Stimulated activated CD8-positive, alpha-beta memory T cell treated with anti-CD3 and anti-CD28 coated beads, Interleukin-12 subunit alpha, Interleukin-12 subunit beta, amount 100 ng/mL, for 1 hour (primary cell): ENCODE measurements around the gene ARFGAP1.

ENCODE experiments used
- DNase-seq: peaks from one replicate; pipeline ENCODE4 v3.0.0-alpha.2; 2020; ENCODE audit warnings: low read depth

ARFGAP1 gene

DNA sequence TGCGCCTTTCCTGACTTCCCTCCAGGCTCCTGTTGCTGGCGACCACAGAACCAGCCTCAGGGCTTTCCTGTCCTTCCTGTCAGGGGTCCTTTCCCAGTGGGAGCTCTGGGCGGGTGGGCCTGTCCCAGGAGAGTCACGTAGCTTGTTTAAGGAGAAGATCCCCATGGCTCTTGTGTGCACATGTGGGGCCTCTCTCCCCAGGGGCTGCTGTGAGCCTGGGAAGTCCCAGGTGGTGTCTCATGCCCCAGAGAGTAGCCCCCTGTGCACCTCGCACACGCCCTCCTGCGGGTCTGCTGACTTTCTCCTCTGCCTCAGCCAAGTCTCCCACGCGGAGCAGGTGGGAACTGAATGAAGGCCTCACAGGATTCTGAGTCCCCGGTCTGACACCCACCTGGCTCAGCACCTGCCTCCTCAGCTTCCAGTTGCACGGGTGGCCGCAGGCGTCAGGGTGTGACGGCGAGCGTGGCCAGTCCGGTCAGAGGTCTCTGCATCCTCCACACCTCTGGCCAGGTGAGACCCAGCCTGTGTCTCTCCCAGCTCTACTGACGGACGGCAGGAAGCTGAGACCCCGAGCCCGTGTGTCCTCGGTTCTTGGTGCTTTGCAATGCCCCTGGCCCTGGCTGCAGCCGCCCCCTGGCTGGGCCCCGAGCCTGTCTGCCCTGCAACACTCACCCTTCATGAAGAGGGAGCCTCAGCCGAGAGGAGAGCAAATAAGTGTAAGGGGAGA is 12.7 kb upstream of the ARFGAP1 start:
- no peak for DNase-seq

DNA sequence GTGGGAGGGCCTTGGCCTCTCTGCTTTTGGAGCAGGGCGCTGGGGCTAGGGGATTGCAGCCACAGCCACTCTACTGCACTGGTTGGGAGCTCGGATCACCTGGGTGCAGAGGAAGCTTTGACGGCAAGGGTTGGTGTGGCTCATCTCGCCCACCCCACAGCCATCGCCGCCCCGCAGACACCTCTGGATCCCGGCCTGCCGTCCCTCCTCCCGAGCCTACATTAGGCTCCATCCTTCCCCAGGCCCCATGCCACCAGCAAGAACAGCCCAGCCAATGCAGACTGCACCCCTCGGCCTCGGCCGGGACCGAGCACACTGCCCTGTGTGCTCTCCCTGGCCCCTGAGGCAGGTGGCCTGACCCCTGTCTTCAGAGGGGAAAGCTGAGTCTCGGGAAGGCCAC is 12.1 kb upstream of the ARFGAP1 start:
- DNase-seq, result no peak

DNA sequence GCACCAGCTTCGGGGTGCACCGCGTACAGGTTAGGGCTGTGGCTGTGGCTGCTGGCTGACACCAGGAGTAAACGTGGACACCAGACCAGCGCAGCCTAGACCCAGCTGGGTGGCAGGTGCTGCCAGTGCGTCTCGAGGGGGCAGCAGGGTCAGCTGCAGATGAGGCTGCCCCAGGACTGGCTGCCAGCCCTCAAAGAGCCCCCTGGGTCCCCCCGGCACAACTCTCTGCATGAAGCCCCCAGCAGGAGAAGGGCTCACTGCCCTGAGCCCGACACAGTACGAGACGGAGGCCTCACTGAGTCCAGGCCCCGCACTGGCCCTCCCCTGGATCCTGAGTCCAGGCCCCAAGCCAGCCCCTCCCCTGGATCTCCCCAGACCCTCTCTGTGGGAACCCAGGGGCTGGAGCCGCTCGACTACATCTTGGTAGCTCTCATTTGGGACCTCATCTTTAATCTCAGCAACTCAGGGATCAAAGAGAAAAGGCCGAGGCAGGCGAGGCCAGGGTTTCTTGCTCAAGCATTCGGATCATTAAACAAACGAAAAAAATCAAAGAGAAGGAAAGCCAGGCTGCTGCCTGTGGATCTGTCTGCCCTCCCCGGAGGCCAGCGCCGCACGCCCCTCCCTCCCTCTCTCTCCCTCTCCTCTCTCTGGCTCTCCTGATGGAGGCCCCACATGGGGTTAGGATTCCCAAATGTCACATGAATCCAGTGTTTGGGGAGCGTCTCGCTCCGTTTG is 11.4 kb upstream of the ARFGAP1 start:
- DNase-seq, result no peak

DNA sequence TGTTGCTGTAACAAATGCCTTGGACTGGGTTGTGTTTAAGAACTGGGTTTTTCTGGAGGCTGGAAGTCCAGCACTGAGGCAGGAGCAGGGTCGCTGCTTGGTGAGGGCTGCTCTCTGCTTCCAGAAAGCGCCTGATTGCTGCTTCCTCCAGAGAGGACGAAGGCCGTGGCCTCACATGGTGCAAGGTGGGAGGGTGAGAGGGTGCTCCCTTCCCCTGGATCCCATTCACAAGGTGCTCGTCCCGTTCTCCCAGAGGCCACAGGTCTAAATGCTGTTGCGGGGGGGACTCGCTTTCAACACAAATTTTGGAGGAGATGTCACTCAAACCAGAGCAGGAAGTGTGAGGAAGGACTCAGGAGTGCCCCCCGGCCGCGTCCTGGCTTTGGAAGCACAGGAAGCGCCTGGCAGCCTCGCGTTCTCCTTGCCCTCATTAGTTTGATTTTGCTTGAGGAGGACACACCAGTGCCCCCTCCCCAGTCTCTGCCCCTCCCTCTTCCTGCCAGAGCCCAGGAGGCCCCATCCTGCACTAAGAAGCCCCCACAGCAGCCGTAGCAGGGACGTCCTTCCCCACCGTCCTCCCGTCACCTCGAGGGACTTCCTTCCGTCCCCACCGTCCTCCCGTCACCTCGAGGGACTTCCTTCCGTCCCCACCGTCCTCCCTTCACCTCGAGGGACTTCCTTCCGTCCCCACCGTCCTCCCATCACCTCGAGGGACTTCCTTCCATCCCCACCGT is 10.7 kb upstream of the ARFGAP1 start:
- DNase-seq, result no peak

DNA sequence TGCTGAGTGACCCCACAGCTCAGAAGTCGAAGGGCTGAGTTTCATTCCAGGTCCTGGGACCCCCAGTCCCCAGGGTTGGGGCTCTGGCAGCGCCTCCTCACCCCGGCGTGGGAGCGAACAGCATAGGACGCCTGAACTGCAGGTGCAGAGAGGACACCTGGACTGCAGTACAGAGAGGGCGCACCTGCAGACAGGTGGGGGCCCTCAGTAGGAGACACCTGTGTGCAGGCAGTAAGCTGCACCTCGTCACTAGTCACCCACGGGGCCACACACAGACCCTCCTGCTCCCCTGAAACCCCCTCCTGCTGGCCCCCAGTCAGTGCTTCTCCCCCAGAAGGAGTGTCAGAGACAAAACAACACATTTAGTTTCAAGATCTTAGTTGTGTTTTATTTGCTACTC is 9.8 kb upstream of the ARFGAP1 start:
- DNase-seq, result no peak

DNA sequence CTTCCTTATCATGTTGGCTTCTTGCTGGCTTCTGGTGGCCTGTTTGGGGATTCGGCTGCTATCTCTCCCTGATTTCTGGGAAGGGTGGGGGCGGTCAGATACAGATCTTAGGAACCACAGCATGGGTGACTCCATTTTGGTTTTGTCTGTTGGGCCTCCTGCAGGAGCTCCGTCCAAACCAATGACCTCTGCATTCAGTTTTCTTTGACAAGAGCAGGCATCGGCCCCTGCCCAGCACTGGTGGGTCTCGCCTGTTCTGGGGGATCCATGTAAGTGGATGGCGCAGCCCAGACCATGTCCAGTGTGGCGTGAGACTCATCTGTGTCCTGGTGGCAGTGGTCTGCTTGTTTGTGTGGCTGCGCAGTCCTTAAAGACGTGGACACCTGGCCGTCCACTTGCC is 8.6 kb upstream of the ARFGAP1 start:
- DNase-seq, result no peak

DNA sequence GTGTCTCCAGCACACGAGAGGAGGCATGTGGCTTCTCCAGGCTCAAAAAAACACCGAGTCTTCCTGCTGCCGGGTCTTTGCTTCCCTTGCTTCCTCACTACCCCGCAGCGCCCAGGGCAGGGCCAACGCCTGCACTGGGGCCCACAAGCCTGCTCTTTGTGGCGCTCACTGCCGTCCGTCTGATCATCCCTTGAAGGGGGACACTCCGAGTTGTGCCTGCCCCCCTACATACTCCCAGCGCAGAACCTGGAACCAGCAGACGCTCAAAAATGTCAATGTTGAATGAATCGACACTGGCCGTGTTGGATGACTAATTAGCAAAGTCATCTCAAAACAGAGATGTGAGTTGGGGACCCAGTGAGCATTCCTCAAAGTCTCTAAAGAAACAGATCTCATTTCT is 8.1 kb upstream of the ARFGAP1 start:
- DNase-seq, result no peak

DNA sequence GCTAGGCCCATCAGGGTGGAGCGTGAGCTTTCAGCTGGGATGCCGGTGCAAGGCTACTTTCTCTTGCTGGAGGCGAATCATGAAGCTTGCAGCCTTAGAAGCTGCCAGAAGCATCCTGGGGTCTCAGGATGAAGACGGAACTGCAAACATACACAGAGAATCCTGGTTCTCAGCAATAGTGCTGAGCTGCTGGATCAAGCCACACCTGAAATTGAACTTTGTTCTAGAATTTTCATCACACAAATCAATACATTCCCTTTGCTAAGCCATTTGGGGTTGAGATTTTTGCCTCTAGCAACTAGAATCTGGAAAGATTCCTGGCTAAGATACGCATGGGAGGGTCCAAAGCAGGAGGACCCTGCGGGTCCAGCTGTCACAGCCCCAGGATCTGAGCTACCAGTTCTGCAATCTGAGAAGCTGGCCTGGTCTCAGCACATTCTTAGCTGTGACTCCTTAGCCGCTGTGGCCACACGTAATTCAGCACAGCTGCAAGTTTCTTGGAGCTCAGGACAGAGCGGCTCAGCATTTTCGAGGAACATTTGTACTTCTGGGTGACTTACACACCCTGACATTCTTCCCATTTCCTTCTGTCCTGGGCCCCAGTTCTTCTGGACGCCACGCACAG is 6.6 kb upstream of the ARFGAP1 start:
- DNase-seq, result no peak

DNA sequence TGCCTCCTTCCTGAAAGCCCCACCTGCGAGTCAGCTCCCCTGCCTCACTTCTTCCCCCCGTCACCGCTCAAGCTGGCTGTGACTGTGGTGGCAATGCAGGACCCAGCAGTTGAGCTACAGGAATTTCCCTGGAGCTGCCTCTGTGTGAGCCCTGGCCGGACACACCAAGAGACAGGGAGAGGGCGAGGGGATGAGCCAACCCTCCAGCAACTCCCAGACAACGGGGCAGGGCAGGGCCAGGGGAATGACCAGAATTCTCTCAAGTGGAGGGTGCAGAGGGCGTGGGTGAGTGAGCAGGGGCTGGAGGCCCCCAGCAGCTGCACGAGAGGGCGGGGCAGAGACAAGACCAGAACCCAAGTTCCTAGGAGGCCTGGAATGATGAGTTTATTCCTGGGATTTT is 4.9 kb upstream of the ARFGAP1 start:
- DNase-seq, result no peak

DNA sequence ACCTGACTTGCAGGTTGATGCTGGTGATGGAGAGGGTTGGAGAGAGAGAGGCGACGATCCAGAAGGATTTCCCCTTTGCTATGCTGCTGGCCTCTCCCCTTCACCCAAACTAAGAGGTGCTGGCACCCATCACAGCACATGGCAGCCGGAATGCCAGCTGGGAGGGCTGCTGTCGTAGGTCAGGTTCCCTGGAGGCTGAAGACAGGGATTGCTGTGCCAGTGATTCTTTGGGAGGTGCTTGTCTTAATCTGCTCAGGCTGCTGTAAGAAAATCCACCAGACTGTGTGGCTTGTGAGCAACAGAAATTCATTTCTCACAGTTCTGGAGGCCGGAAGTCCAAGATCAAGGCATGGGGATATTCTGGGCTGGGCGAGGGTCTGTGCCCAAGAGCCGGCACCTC is 4.4 kb upstream of the ARFGAP1 start:
- no peak for DNase-seq

DNA sequence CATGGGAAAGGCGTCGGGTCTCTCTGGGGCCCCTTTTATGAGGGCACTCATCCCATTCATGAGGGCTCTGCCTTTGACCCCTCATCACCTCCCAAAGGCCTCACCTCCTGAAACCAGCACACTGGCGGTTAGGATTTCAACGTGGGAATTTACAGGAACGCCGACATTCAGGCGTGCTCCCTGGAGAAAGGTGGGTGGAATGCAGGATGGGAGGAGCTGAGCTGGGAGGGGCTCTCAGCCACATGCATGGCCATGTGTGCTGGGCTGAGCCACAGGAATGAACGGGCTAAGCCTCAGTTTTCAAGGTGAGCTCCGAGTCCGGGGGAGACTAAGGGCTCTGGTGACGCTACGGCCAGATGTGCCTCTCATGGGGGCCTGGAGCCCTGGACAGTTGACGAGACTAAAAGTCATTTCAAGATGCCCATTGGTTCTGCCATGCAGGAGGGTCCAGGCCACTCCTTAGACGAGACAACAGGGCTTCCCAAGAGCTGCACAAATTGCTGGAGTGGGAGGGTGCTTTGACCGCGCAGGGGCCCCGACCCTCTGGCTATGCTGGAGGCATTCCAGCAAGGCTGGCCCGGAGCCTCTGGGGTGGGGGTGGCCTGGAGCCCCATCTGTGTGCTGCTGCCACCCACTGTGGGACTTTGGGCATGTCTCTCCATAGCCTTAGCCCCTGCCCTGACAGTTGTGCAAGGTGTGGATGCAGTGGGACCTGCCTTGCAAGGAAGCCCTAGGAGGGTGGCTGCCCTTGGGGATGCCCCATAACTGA is 3.8 kb upstream of the ARFGAP1 start:
- no peak for DNase-seq

DNA sequence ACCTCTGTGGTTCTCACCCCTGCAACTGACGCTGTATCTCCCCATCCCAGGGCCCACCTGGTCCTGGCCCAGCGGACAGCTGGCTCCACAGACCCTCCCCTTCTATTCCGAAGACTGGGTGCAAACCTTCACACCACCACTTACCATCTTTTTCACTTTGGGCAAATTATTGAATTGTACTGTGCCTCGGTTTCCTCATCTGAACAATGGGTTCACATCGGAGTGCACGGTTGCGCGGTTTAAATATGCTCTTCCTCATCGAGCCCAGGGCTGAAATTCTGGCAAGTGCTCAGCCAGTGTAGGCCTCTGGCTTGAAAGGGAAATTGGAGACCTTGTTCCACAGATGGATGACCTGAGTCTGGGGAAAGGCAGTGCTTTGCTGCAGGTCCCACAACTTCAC is 2.9 kb upstream of the ARFGAP1 start:
- no peak for DNase-seq

DNA sequence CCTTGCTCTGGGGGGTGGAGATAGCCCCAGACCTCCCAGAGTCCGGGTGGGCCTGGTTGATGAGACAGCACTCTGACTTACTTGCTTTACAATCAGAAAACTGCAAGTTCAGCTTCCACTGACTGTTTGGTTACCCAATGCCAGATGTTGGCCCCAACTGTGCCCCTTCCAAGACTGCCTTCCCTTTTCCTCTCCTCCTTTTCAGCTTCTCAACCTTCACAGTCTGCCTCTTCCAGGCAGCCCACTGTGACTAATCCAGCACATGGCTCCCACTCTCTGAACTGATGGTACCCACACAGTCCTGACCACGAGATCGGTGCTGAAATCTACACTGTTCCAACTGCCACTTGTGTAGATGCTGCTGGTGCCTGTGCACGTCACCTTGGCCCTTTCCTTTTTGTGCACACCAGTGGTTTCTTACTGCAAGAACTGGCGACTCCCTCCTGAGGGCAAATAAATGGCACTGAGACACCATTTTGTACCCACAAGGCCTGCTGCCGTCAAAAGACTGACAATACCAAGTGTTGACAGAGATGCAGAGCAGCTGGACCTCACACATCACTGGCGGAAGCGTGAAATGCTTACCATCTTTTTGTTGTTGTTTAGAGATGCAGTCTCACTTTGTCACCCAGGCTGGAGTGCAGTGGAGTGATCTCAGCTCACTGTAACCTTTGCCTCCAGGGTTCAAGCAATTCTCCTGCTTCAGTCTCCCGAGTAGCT is 1.8 kb upstream of the ARFGAP1 start:
- DNase-seq, result no peak

DNA sequence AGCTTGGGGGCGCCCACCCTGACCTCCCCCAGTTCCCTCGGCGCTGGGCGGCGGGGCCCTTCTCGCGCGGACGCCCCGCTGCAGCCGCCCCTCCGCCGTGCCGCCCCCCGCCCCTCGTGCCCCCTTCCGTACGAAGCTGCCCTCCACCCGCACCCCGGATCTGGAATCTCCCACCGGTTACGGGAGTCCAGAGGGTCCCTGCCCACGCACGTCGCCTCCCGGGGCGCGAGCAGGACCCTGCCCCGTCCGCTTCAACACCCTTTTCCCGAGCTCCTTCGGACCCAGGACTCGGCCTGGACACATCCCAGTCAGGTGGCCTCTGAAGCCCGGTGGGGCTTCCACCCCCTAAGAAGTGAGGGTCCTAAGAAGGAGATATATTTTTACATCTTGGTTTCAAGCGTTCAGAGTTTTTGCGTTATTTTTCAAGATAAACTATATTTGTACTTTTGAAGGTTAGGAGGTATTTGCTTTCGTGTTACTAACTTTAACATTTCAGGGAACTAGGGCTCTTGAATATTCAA is 506 bp downstream of the ARFGAP1 start:
- DNase-seq, result no peak

DNA sequence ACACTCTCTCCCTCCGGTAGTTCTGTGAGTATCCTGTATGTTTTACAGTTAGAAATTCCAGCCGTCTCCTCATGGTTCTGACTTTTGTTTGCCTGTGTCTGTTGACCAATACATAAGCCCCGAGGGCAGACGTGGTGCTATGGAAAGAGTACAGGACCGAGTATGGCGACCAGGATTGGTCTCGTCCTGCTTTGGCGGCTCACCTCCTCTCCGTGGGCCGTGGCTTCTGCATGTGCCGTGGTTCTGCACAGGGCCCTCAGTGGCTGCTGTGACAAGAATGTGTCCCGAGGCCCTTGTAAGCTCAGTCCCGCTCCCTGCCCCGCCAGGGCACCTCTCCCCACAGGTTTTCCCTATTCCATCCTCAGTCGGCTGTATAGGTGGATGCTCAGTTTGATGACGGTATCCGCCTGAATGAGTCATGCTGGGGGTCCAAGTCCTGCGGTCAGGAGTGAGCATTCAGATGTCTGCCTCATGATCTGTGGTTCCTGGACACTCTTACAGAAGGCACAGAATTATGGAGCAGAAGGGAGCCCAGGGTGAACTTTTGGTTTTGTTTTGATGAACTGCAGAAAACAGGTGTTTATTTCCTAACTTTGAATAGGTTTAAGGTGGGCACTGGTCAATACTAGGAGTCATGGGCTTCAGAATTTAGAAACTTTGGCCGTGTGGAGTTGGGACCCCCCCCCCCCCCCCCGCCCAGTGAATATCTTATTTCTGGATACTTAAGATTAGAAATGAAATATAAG is 1.2 kb downstream of the ARFGAP1 start:
- DNase-seq, result no peak

DNA sequence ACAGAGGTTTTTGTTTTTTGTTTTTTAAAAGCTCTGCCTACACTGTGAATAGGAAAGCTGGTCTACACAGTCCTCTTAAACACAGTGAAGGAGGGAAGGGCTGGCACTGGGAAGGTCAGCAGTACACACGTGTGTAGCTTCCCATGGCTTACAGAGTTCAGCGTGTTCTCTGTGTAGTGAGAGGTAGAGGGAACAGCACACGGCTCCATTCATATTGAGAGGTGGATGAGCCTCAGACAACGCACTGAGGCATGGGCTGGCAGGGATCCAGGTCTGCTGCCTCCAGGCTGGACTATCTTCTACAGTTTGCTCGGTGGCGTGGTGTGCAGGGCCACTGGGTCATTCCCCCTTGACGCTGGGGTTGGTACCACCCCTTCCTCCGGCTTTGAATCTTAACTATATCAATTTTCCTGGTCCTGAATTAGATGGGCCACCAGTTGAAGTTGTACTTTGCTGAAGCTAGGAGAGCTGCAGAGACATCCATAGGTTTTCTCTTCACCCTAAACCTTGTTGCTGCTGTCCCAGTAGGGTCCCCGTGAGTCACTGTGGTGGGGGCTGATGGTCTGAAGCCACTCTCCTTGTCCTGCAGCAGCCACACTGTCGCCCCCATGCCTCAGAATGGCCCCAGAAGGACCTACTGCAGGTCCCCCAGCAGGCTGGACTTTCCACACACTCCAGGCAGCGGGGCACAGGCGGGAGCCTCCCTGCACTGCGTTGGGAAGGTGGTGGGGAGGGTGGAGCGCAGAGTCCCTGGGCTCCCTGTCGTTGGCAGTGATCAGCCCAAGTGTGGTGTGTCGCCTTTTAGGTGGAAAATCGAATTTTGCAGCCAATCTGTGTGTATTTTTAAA is 2.0 kb downstream of the ARFGAP1 start:
- no peak for DNase-seq

DNA sequence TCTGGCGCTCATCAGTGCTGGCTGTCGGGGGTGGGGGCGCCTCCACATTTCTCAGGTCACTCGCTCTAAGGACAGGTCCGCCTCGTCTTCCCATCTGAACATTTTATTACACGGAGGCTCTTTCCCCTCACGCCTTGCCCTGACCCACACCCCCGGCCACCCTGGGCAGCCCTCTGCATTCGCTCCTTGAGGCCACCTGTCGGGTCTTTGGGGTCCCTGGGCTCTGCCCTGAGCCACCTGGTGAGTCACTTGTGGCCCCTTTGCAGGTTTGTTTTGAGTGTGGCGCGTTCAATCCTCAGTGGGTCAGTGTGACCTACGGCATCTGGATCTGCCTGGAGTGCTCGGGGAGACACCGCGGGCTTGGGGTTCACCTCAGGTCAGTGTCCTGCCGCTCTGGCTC is 3.2 kb downstream of the ARFGAP1 start:
- DNase-seq, result no peak

DNA sequence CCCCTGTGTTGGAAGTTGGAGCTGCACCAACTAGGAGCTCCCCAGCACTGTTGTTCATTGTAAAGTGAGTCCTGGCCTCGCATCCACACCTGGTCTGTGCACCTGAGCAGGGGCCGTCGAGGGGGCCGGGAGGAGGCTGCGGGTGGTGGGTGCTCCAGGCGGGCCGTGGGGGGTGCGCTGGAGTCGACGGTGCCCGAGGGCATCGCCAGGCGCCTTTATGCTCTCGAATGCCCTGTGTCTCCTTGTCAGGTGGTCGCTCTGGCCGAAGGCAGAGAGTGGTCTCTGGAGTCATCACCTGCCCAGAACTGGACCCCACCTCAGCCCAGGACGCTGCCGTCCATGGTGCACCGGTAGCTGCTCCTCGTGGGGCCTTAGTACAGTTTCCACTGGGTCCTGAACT is 4.3 kb downstream of the ARFGAP1 start:
- no peak for DNase-seq
